ENCODE measurements around the gene PLD2.

GRCh38 chr17:4852567-4853207 lies 45.7 kb downstream of the PLD2 start:
- TF ChIP-seq FOXM1 (IDR thresholded peaks at IDR 0.05; ENCODE audit: borderline replicate concordance) (no peak), BHLHE40 (IDR thresholded peaks at IDR 0.05; ENCODE audit: borderline replicate concordance) (no peak), TARDBP (IDR thresholded peaks at IDR 0.05) (no peak), FOXA1 (IDR thresholded peaks at IDR 0.05) (no peak), SP1 (IDR thresholded peaks at IDR 0.05) (no peak), FOXK2 (IDR thresholded peaks at IDR 0.05) (no peak), ELF4 (IDR thresholded peaks at IDR 0.05) (no peak), ARNT (IDR thresholded peaks at IDR 0.05) (no peak), L3MBTL2 (conservative IDR thresholded peaks at IDR 0.05) (no peak)

Data from HEK293T (cell line).